GM23248 (cell line): Measurements from ENCODE around the gene CEMIP2.

Experiments used
- EZH2 ChIP-seq: fragments of 200-600 bp; sonication (generic); IDR thresholded peaks from 2 replicates; pipeline ENCODE4 v1.6.1; 2018; ENCODE audit warnings: antibody characterized with exemption, mild to moderate bottlenecking; ENCODE audit not compliant: insufficient read depth, poor library complexity, severe bottlenecking
- EZH2phosphoT487 ChIP-seq: fragments of 200-600 bp; sonication (generic); IDR thresholded peaks from 2 replicates; pipeline ENCODE4 v1.6.1; 2018; ENCODE audit warnings: antibody characterized with exemption, moderate library complexity, mild to moderate bottlenecking, low read depth; ENCODE audit not compliant: insufficient read depth

DNA sequence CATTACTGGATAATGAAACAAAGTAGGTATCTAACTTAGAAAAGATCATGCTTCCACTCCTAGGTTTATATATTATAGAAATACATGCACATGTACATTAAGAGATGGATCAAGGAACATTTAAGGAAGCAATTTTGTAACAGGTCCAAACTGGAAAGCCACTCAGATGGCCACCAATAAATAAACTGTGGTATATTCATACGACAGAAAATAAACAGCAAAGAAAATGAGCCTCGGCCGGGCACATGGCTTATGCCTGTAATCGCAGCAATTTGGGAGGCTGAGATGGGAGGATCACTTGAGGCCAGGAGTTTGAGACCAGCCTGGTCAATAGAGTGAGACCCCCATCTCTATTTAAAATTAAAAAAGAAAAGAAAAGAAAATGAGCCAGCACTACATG, 25.6 kb downstream of the CEMIP2 start:
- TF ChIP-seq EZH2phosphoT487 (no peak), EZH2 (no peak)
